SJCRH30 (cell line): ENCODE measurements around the gene F7. TPM values are rescaled to one million over a fixed set of nuclear protein-coding genes. Genes with fewer than 3 reads are reported as not detected.

ENCODE experiments used
- total RNA-seq: library from RNA; depleted of rRNA; stranded (reverse); fragments of >200 nt; shearing (Covaris generic); gene quantifications from 2 replicates; pipeline ENCODE4 v1.2.3, GENCODE V29; 2014; rRNA removed

Gene F7
- total RNA-seq, 1 experiment from 2014 or later = not detected

Other genes starting within 250 kb of the F7 start
- 4.4 and 4.6 TPM in 2 replicates for gene MCF2L, start 136.6 kb upstream of the F7 start, total RNA-seq
- 0.16 and 0.56 TPM in 2 replicates for gene F10, start 17.0 kb downstream of the F7 start, total RNA-seq
- gene PROZ, start 52.9 kb downstream of the F7 start, total RNA-seq = not detected in 2 replicates
- gene PCID2, start 102.9 kb downstream of the F7 start, total RNA-seq = 59.5 and 64.6 TPM in 2 replicates
- gene CUL4A, start 103.8 kb downstream of the F7 start, total RNA-seq = 67.4 and 67.6 TPM in 2 replicates
- 62.1 and 62.6 TPM in 2 replicates for gene LAMP1, start 191.4 kb downstream of the F7 start, total RNA-seq